Stomach (tissue), 9 donors: ENCODE results near the gene TEX26. TPM values are rescaled to one million over a fixed set of nuclear protein-coding genes. Genes with fewer than 3 reads are reported as not detected.
A peak's percentile ranks its signal among the peaks of the same experiment; 100 is the strongest.

Source experiments
- DNase-seq, 2 donors: peaks; one replicate each; pipeline versions ENCODE4 v3.0.0 to v3.0.0-alpha.2; 2013 to 2019
- H3K27ac ChIP-seq, 5 donors: fragments of 200-600 bp in 4 of 5; sonication (generic) in 4 of 5; one replicate each; pipeline ENCODE4 v1.5.1; 2013 to 2019; ENCODE audit warnings: mild to moderate bottlenecking in 1 of 5, moderate library complexity in 1 of 5
- H3K27me3 ChIP-seq, 3 donors: fragments of 200-600 bp; sonication (generic); one replicate each; pipeline ENCODE4 v1.5.1; 2017 to 2019; ENCODE audit warnings: mixed run types in 1 of 3
- H3K36me3 ChIP-seq, 4 donors: fragments of 200-600 bp; sonication (generic); 1 replicate in 3 of 4; 2 replicates in 1 of 4; pipeline ENCODE4 v1.5.1; 2016 to 2019
- H3K4me1 ChIP-seq, 4 donors: fragments of 200-600 bp; sonication (generic); one replicate each; pipeline ENCODE4 v1.5.1; 2016 to 2019
- H3K4me3 ChIP-seq, 4 donors: fragments of 200-600 bp; sonication (generic) in 3 of 4; one replicate each; pipeline ENCODE4 v1.5.1; 2016 to 2019; ENCODE audit warnings: mild to moderate bottlenecking in 1 of 4
- H3K9me3 ChIP-seq, 4 donors: fragments of 200-600 bp; sonication (generic); one replicate each; pipeline ENCODE4 v1.5.1; 2016 to 2019
- CTCF ChIP-seq, 7 experiments: fragments of 450-650 bp in 4 of 7; fragments of 200-600 bp in 3 of 7; sonication (generic) in 3 of 7; IDR thresholded peaks; one replicate each; pipeline ENCODE4 v1.5.1; 2016 to 2019; ENCODE audit warnings: antibody characterized with exemption in 7 of 7, control low read depth in 2 of 7, mild to moderate bottlenecking in 1 of 7
- EP300 ChIP-seq: sonication (generic); formaldehyde crosslinking; IDR thresholded peaks from one replicate; pipeline ENCODE4 v1.6.1; 2017; ENCODE audit warnings: antibody characterized with exemption
- POLR2A ChIP-seq, 4 donors: fragments of 450-650 bp; IDR thresholded peaks; one replicate each; pipeline ENCODE4 v1.6.1; 2016; ENCODE audit warnings: antibody characterized with exemption in 4 of 4, control low read depth in 2 of 4, mild to moderate bottlenecking in 1 of 4, moderate library complexity in 1 of 4
- POLR2AphosphoS5 ChIP-seq, 3 donors: sonication (generic); formaldehyde crosslinking; IDR thresholded peaks; one replicate each; pipeline ENCODE4 v1.6.1; 2016; ENCODE audit warnings: antibody characterized with exemption in 3 of 3
- WGBS, 5 donors: extraction: QIAGEN DNeasy Blood & Tissue Kit in 3 of 5; methylation state at CpG; one replicate each; pipeline versions ENCODE4 v1.1.5 to v1.1.7; 2013 to 2018; 5-methylcytosine and 5-hydroxymethylcytosine counted together
- intact Hi-C: fragments of 100-400 bp; cut with DNase I; formaldehyde crosslinking; loops from one replicate; pipeline ENCODE4 v1.15.1; 2023; ENCODE audit warnings: low total_unique reads
- polyA plus RNA-seq, 3 donors: library from polyadenylated mRNA; stranded (reverse); fragments of 200-250 nt; gene quantifications; one replicate each; pipeline ENCODE4 v1.2.3, GENCODE V29; 2013
- total RNA-seq, 5 donors: library from RNA; depleted of rRNA; stranded (reverse); fragments of >200 nt; gene quantifications; one replicate each; pipeline versions ENCODE4 v1.1.0 to v1.2.3, GENCODE V29; 2014 to 2016
- donor health status: healthy with polysubstance abuse.
- donor health status: Bipolar disorder and iron deficiency.
- donor health status: healthy.

The TEX26 gene
- total and polyA plus RNA-seq, 8 donors: 0.50 TPM; not detected in 7

GRCh38 chr13:31014456-31014855 is 82.0 kb downstream of the TEX26 start:
- Histone ChIP-seq H3K27ac (no peak overlapping the region), H3K4me1 (no peaks in the 10 kb centered on the region), H3K36me3 (no peaks in the 10 kb centered on the region), H3K4me3 (no peak overlapping the region), H3K9me3 (peaks cover 0 to 9% (median 0%) of the 10 kb centered on the region in 4 donors), H3K27me3 (peaks cover 0 to 14% (median 0%) of the 10 kb centered on the region in 3 donors)
- WGBS, 5 donors: 81 to 97% (median 93%) methylated on average over 1 of the region's 1 CpG
- TF ChIP-seq POLR2AphosphoS5 (IDR thresholded peaks at IDR 0.05) (no peak), EP300 (no peak), POLR2A (IDR thresholded peaks at IDR 0.05) (no peak)
- no peak for DNase-seq
- intact Hi-C loops: no loop called here

- Histone ChIP-seq H3K27me3 (peaks cover 0 to 9% (median 0%) of the 10 kb centered on the region in 3 donors), H3K27ac (no peak overlapping the region), H3K9me3 (peaks cover 0 to 9% (median 0%) of the 10 kb centered on the region in 4 donors), H3K4me1 (no peaks in the 10 kb centered on the region), H3K4me3 (no peak overlapping the region), H3K36me3 (no peaks in the 10 kb centered on the region)
- intact Hi-C loops: no loop called here
- peak in 1 of 2 donors; percentile 44 for DNase-seq
- TF ChIP-seq POLR2AphosphoS5 (IDR thresholded peaks at IDR 0.05) (no peak), CTCF (IDR thresholded peaks at IDR 0.05) (no peak), EP300 (no peak), POLR2A (IDR thresholded peaks at IDR 0.05) (no peak)
Measured at GRCh38 chr13:31015199-31015598, 82.7 kb downstream of the TEX26 start.

- no peak for DNase-seq
- Histone ChIP-seq H3K36me3 (no peaks in the 10 kb centered on the region), H3K27ac (no peak overlapping the region), H3K9me3 (peaks cover 0 to 9% (median 0%) of the 10 kb centered on the region in 4 donors), H3K27me3 (peaks cover 0 to 5% (median 0%) of the 10 kb centered on the region in 3 donors), H3K4me3 (no peak overlapping the region), H3K4me1 (no peaks in the 10 kb centered on the region)
- intact Hi-C loops: no loop called here
- TF ChIP-seq CTCF (IDR thresholded peaks at IDR 0.05) (no peak), EP300 (no peak)
- 81 to 85% (median 84%) methylated on average over 8 of the region's 8 CpGs for WGBS, 5 donors
Measured at GRCh38 chr13:31016342-31017325, 84.2 kb downstream of the TEX26 start.

GRCh38 chr13:31018511-31018910 is 86.1 kb downstream of the TEX26 start:
- intact Hi-C loops: no loop called here
- WGBS, 5 donors: 78 to 88% (median 86%) methylated on average over 1 to 3 of the region's 3 CpGs
- no peaks in the 10 kb centered on the region for H3K36me3 ChIP-seq
- TF ChIP-seq EP300 (no peak), POLR2A (IDR thresholded peaks at IDR 0.05) (no peak), POLR2AphosphoS5 (IDR thresholded peaks at IDR 0.05) (no peak), CTCF (IDR thresholded peaks at IDR 0.05) (no peak)
- no peak overlapping the region for H3K27ac ChIP-seq
- no peaks in the 10 kb centered on the region for H3K4me1 ChIP-seq
- peaks cover 0 to 5% (median 0%) of the 10 kb centered on the region in 3 donors for H3K27me3 ChIP-seq
- no peak for DNase-seq
- H3K9me3 ChIP-seq: peaks cover 0 to 9% (median 0%) of the 10 kb centered on the region in 4 donors
- no peak overlapping the region for H3K4me3 ChIP-seq
